Astrocyte (in vitro differentiated cells and primary cell): ENCODE measurements around the gene FFAR4. TPM values are rescaled to one million over a fixed set of nuclear protein-coding genes. Genes with fewer than 3 reads are reported as not detected.
A peak's percentile ranks its signal among the peaks of the same experiment; 100 is the strongest.

Experiments
- DNase-seq: peaks from one replicate; pipeline ENCODE4 v3.0.0-alpha.2; 2010; ENCODE audit warnings: low read depth
- FAIRE-seq: peaks from 2 replicates; lab custom pipeline; 2011; peaks lifted over from hg19 to GRCh38; lab: Jason Lieb, UNC
- H2AFZ ChIP-seq: 2 replicates; pipeline ENCODE4 v1.6.0; 2012; ENCODE audit warnings: low read depth, low read length, inconsistent platforms
- H3K27ac ChIP-seq: 2 replicates; pipeline ENCODE4 v1.5.1; 2011; ENCODE audit warnings: low read depth, low read length, inconsistent platforms
- H3K27me3 ChIP-seq: 2 replicates; pipeline ENCODE4 v1.6.0; 2011; ENCODE audit warnings: low read length, inconsistent platforms; ENCODE audit not compliant: insufficient read depth
- H3K36me3 ChIP-seq: 2 replicates; pipeline ENCODE4 v1.5.1; 2011; ENCODE audit warnings: low read length, inconsistent platforms; ENCODE audit not compliant: insufficient read depth
- H3K4me1 ChIP-seq: 2 replicates; pipeline ENCODE4 v1.5.1; 2011; ENCODE audit warnings: low read length, inconsistent platforms; ENCODE audit not compliant: insufficient read depth
- H3K4me2 ChIP-seq: 2 replicates; pipeline ENCODE4 v1.6.0; 2012; ENCODE audit warnings: low read length, inconsistent platforms
- H3K4me3 ChIP-seq: 2 replicates; pipeline ENCODE4 v1.5.1; 2011; ENCODE audit warnings: low read depth, mild to moderate bottlenecking, low read length, inconsistent platforms; ENCODE audit not compliant: insufficient read depth
- H3K79me2 ChIP-seq: 2 replicates; pipeline ENCODE4 v1.6.0; 2012; ENCODE audit warnings: mild to moderate bottlenecking, low read length, inconsistent platforms; ENCODE audit not compliant: insufficient read depth
- H3K9ac ChIP-seq: 2 replicates; pipeline ENCODE4 v1.6.0; 2012; ENCODE audit warnings: mild to moderate bottlenecking, low read length, inconsistent platforms
- H3K9me3 ChIP-seq: 2 replicates; pipeline ENCODE4 v1.5.1; 2012; ENCODE audit warnings: low read depth, mild to moderate bottlenecking, low read length, inconsistent platforms; ENCODE audit not compliant: insufficient read depth
- H4K20me1 ChIP-seq: 2 replicates; pipeline ENCODE4 v1.6.0; 2012; ENCODE audit warnings: low read length, inconsistent platforms; ENCODE audit not compliant: insufficient read depth
- H3K27ac Mint-ChIP-seq: one replicate; pipeline ENCODE4 v1.8.0; 2021; ENCODE audit warnings: mild to moderate bottlenecking, mixed read lengths; ENCODE audit not compliant: unreplicated experiment
- H3K27me3 Mint-ChIP-seq: one replicate; pipeline ENCODE4 v1.8.0; 2021; ENCODE audit warnings: low read depth, mixed read lengths; ENCODE audit not compliant: unreplicated experiment
- H3K36me3 Mint-ChIP-seq: one replicate; pipeline ENCODE4 v1.8.0; 2021; ENCODE audit warnings: low read depth, mixed read lengths; ENCODE audit not compliant: unreplicated experiment
- H3K4me1 Mint-ChIP-seq: one replicate; pipeline ENCODE4 v1.8.0; 2021; ENCODE audit warnings: low read depth, mixed read lengths; ENCODE audit not compliant: unreplicated experiment
- H3K4me3 Mint-ChIP-seq: one replicate; pipeline ENCODE4 v1.8.0; 2021; ENCODE audit warnings: mild to moderate bottlenecking, moderate library complexity, mixed read lengths; ENCODE audit not compliant: unreplicated experiment
- H3K9me3 Mint-ChIP-seq: one replicate; pipeline ENCODE4 v1.8.0; 2021; ENCODE audit warnings: mild to moderate bottlenecking, mixed read lengths; ENCODE audit not compliant: unreplicated experiment
- EZH2 ChIP-seq: IDR thresholded peaks from 2 replicates; pipeline ENCODE4 v1.6.1; 2012; ENCODE audit warnings: mild to moderate bottlenecking, low read length, inconsistent platforms; ENCODE audit not compliant: insufficient read depth
- total RNA-seq: library from RNA; stranded (reverse); gene quantifications from 2 replicates; pipeline ENCODE4 v1.2.1, GENCODE V29; 2021
- TF ChIP-seq, protein P1 (sequence below): IDR thresholded peaks from 2 replicates; pipeline ENCODE4 v1.5.1; 2011; ENCODE audit warnings: low read depth, mild to moderate bottlenecking, inconsistent platforms, low read length, moderate library complexity; ENCODE audit not compliant: insufficient read depth

FFAR4 gene
- total RNA-seq, 1 donor from 2014 or later: not detected

DNA sequence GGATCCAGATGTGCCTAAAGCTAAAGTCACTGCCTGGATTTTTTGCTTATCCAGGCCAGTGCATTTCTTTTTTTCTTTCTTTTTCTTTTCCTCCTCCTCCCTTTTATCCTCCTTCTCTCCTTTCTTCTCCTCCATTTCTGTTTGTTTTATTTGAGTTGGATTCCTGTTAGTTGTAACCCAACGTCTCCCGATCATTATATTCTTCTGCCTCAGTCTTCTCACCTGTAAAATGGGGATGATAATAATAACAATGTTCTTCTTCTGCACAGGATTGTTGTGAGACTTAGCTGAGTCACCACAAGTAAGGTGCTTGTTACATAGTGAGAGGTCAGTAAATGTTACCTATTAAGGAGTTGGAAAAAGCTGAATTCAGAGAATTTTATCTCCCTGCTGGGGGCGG, 13.7 kb upstream of the FFAR4 start:
- H4K20me1 ChIP-seq: no peaks in the 10 kb centered on the region
- H3K4me3 ChIP-seq: no peak overlapping the region
- H3K9ac ChIP-seq: no peak overlapping the region
- Mint-ChIP-seq H3K9me3 (no peaks in the 10 kb centered on the region), H3K36me3 (no peaks in the 10 kb centered on the region), H3K4me1 (peaks cover 5% of the 10 kb centered on the region), H3K4me3 (no peak overlapping the region), H3K27ac (peak overlapping the region; percentile 41), H3K27me3 (peaks cover 9% of the 10 kb centered on the region)
- H3K79me2 ChIP-seq: no peaks in the 10 kb centered on the region
- H2AFZ ChIP-seq: no peak overlapping the region
- no peaks in the 10 kb centered on the region for H3K36me3 ChIP-seq
- H3K4me2 ChIP-seq: no peak overlapping the region
- no peak overlapping the region for H3K27ac ChIP-seq
- FAIRE-seq (no peak), DNase-seq (no peak)
- no peaks in the 10 kb centered on the region for H3K9me3 ChIP-seq
- TF ChIP-seq, protein P1, sequence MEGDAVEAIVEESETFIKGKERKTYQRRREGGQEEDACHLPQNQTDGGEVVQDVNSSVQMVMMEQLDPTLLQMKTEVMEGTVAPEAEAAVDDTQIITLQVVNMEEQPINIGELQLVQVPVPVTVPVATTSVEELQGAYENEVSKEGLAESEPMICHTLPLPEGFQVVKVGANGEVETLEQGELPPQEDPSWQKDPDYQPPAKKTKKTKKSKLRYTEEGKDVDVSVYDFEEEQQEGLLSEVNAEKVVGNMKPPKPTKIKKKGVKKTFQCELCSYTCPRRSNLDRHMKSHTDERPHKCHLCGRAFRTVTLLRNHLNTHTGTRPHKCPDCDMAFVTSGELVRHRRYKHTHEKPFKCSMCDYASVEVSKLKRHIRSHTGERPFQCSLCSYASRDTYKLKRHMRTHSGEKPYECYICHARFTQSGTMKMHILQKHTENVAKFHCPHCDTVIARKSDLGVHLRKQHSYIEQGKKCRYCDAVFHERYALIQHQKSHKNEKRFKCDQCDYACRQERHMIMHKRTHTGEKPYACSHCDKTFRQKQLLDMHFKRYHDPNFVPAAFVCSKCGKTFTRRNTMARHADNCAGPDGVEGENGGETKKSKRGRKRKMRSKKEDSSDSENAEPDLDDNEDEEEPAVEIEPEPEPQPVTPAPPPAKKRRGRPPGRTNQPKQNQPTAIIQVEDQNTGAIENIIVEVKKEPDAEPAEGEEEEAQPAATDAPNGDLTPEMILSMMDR: no peak
- no peak for TF ChIP-seq EZH2
- peaks cover under 1% of the 10 kb centered on the region for H3K27me3 ChIP-seq
- peaks cover 7% of the 10 kb centered on the region for H3K4me1 ChIP-seq

DNA sequence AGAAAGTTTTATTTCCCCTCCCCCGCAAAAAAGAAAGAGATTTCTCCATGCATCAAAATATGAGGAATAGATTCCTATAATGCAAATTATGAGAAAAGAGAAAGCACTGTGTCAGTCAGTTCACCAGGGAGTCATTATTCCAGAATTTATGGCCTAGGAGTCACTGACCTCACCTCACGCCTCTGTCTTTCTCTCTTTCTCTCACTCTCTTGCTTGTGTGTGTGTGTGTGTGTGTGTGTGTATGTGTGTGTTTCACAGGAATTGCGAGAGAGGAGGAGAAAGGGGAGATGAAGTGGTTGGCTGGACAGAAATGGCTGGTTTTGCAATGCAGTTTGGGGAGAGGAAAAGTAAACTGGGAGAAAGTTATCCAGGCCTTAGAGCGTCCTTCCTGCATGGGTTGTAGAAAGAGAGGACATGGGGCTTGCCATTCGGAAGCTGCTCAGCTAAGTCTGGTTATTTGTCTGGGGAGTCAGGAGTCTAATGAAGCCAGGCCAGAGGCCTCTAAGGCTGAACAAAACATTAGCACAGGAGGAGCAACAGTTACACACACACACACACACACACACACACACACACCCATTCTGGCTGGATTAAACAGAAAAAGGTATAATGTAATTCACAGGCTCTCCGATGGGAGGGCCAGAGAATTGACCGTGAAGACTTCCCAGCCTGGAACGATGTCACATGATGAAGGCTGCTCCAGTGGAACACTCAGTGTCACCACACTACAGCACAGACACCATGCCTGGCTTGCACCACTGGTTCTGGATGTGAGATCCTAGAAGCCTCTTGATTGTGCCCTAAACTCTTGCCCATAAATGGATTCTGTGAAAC, 12.8 kb upstream of the FFAR4 start:
- Histone ChIP-seq H3K4me2 (no peak overlapping the region), H3K27ac (no peak overlapping the region), H3K27me3 (peaks cover 2% of the 10 kb centered on the region), H3K9ac (no peak overlapping the region), H3K79me2 (no peaks in the 10 kb centered on the region), H3K4me1 (peaks cover 4% of the 10 kb centered on the region), H3K36me3 (no peaks in the 10 kb centered on the region), H4K20me1 (no peaks in the 10 kb centered on the region), H3K4me3 (no peak overlapping the region), H2AFZ (no peak overlapping the region), H3K9me3 (no peaks in the 10 kb centered on the region)
- DNase-seq (no peak), FAIRE-seq (no peak)
- Mint-ChIP-seq H3K9me3 (no peaks in the 10 kb centered on the region), H3K36me3 (no peaks in the 10 kb centered on the region), H3K4me1 (peaks cover 5% of the 10 kb centered on the region), H3K27me3 (peaks cover 12% of the 10 kb centered on the region), H3K4me3 (no peak overlapping the region), H3K27ac (no peak overlapping the region)
- no peak for TF ChIP-seq EZH2
- TF ChIP-seq, protein P1: no peak

DNA sequence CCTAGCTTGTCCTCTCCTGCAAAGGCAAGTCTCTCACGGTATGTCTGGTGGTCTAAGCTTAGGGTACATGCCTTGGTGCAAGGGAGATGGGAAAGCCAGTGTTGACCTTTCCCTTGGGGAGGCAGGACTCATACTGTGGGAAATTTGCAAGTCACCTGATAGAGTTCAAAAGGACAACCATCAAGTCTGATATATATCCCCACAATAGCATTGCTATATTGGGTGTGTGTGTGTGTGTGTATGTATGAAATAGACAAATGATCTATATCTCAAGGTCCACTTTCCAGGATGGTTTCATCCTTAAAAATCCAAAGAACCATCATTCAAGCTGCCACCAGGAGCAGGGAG, 12.2 kb upstream of the FFAR4 start:
- Histone ChIP-seq H3K4me3 (no peak overlapping the region), H3K9ac (no peak overlapping the region), H3K4me1 (peaks cover 4% of the 10 kb centered on the region), H3K27me3 (peaks cover 2% of the 10 kb centered on the region), H3K4me2 (no peak overlapping the region), H3K36me3 (no peaks in the 10 kb centered on the region), H2AFZ (no peak overlapping the region), H3K79me2 (no peaks in the 10 kb centered on the region), H3K27ac (no peak overlapping the region), H4K20me1 (no peaks in the 10 kb centered on the region), H3K9me3 (no peaks in the 10 kb centered on the region)
- Mint-ChIP-seq H3K36me3 (no peaks in the 10 kb centered on the region), H3K27me3 (peaks cover 12% of the 10 kb centered on the region), H3K27ac (no peak overlapping the region), H3K4me1 (peaks cover 5% of the 10 kb centered on the region), H3K4me3 (no peak overlapping the region), H3K9me3 (no peaks in the 10 kb centered on the region)
- DNase-seq (no peak), FAIRE-seq (no peak)
- no peak for TF ChIP-seq EZH2
- TF ChIP-seq, protein P1: no peak
